HG02623 (cell line): ENCODE results near the gene GRK5.
"Not testable (repeated sequence)": the region's sequence is repeated elsewhere in the genome, so short reads cannot be mapped to it uniquely, and the experiment has no call there.

ENCODE experiments used
- ATAC-seq: cut with Tn5 transposase; IDR thresholded peaks from one replicate; pipeline ENCODE4 v1.9.1; 2021; ENCODE audit warnings: moderate library complexity; ENCODE audit not compliant: unreplicated experiment

The GRK5 gene

DNA sequence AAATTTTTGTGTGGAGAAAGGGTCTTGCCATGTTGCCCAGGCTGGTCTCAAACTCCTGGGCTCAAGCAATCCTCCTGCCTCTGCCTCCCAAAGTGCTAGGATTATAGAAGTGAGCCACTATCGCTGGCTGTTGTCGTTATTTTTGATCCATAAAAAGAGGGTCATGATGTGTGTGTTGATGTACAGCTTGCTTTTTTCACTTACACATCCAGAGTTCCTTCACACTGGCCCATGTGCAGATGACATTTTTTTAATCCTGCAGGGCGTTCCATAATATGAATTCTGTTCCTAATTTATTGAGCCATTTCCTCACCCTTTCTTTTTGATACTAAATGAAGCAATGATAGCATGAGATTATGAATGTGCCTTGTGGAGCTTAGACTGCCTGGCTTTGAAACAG lies 40.8 kb downstream of the GRK5 start:
- no peak for ATAC-seq

DNA sequence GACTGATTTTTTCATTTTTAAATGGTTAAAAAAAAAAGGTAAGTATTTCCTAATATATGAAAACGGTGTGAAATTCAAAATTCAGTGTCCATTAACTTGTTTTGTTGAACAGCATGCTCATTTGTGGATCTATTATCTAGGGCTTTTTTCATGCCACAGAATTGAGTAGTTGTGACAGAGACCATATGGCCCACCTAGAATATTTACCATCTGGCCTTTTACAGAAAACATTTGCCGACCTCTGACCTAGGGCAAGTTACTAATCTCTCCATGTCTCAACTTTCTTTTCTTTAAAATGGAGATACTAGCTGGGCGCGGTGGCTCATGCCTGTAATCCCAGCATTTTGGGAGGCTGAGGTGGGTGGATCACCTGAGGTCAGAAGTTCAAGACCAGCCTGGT lies 41.3 kb downstream of the GRK5 start:
- ATAC-seq, result no peak

GRCh38 chr10:119250641-119251314 lies 43.4 kb downstream of the GRK5 start:
- ATAC-seq, result no peak

GRCh38 chr10:119251315-119251708 lies 43.9 kb downstream of the GRK5 start:
- no peak for ATAC-seq

DNA sequence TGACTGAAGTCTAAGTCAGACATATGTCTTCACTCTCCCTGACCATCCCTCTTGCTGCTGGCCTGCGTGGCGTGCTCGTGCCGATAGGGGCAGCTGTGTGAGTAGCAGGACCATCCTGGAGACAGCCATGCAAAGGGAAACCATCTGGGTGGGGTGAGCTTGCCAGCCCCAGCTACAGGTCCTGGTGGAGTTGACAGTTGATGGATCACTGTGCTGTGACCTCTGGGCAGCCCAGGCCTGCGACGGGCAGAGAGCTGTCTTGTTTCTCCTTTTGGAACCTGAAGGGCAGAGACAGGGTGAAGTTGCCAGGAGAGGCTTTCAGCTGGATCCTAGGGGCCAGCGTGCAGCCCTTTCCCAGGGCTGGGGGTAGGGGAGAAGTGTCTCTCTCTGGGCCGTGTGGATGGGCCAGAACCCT lies 44.7 kb downstream of the GRK5 start:
- no peak for ATAC-seq

DNA sequence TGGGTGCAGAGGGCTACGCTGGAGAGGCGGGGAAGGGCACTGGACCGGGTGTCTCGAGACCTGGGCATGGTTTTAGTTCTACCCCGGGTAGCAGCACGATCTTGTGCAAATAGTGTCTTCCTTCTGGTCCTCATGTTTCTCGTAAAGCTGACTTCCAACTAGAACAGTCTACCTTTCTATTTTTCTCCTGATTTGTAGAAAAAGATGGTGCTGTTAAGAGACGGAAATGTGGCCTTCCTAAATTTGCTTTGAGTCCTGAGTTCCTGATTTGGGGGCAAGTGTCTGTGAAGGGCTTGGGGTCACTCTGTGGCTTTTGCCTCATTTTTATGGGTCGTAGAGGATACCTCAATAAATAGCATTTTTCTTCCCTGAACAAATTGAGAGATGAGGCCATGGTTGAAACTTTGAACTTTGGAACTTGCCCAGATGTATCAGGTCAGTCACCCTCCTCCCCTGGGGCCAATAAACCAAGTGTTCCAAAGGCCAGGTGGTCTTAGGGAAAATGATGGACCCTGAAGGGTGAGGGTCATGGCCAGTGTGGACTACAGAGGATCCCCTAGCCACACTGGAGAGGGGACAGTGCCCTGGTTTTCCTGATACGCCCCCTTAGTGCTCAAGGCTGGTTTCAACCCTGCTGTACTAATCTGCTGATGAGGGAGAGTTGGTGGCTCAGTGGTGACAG lies 45.2 kb downstream of the GRK5 start:
- ATAC-seq, result no peak

GRCh38 chr10:119253433-119254174 lies 46.2 kb downstream of the GRK5 start:
- no peak for ATAC-seq

GRCh38 chr10:119254335-119254734 lies 47.0 kb downstream of the GRK5 start:
- ATAC-seq, result no peak

DNA sequence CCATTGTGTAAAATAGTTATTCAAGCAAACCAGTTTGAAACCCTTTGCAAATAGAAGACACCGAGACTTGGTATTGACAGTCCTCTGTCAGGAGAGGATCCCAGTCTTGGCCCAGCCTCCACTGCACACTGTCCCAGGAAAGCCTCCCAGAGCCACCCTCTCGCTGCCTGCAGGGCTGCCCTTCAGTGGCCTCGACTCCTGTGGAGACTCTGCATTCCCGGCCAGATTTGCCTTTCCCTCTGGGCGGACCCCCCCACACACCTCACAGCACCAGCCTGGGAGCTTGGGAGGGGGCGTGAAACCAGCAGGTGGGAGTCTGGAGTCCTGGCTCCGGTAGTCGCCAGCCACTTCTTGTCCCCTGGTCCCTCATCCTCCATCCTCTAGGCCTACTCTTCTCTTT lies 48.7 kb downstream of the GRK5 start:
- no peak for ATAC-seq

DNA sequence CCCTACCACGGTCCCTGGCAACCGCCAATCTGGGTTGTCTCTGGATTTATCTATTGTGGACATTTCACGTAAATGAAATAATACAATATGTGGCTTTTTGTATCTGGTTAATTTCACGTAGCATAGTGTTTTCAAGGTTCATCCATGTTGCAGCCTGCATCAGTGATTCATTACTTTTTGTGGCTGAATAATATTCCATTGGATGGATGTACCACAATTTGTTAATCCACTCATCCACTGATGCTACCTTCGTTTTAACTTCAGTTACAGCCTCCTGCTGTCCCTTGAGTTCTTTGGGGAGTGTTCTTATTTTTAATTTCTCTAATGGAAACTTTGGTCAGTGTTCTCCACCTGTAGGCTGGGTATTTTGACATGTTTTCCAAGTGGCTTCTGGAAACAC lies 49.5 kb downstream of the GRK5 start:
- ATAC-seq, result no peak

- no peak for ATAC-seq
Measured at GRCh38 chr10:119257899-119258419, 50.6 kb downstream of the GRK5 start.

DNA sequence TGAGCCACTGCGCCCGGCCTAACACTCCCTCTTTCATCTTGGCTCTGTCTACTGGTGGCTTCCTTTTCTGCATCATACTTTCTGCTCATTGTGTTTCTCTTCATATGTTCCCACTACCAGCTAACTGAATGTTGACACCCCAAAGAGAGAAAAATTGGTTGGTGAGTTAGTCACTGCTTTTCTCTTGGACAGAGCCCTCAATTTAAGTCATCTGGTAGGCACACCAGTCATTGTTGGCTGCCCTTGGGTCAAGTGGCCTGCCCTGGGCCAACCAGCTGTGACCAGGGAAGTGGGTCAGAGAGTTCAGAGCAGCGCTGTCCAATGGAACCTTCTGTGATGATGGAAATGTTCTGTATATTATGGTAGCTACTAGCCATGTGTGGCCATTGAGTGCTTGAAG lies 52.0 kb downstream of the GRK5 start:
- ATAC-seq, result no peak

GRCh38 chr10:119261016-119261415 lies 53.6 kb downstream of the GRK5 start:
- not testable (repeated sequence) for ATAC-seq

DNA sequence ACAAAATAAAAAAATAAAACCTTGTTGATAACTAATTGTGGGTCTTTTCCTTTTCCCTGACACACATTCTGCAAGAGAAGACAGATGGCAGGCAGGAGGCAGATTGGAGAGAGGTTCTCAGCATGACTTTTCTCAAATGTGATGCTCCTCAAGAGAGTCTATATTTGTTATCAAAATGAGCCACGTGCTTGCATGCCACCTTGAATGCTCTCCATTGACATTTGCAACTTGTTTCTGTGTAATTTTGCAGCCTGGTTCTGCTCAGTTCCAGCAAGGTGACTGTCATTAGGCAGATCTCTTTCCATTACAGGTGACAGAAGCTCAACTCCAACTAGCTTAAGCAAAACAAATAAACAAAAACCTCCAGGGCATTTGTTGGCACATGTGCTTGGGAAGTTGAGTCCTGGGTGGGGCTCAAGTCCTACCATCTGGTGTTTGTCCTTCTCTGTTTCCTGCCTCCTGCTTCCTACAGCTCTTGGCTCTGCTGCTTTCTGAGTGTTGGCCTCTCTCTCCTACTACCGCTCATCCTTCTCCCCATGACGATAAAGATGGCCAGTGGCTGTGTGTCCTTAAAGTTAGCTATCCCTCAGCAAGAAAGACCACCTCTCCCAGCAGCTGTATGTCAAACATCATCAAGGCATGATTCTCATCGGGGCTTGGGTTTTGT lies 56.7 kb downstream of the GRK5 start:
- ATAC-seq, result no peak

GRCh38 chr10:119265691-119266090 lies 58.3 kb downstream of the GRK5 start:
- no peak for ATAC-seq

DNA sequence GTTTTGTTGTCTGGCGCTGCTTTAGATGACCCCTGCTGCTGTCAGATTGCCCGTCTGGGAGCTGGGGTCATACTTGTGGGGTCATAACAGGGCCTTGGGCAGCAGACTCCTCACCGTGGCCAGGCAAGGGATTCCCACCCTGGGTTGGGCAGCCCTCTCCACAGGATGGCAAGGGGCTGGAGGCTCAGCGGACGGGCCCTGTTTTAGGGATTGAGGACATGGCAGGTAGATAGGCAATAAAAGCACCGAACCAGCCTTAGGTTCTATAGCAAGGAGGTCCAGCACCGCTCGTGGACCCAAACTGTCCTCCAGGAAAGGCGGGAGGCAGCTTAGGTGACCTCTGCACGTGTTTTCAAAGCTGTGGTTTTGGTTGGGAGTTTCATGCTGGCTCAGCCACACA lies 60.0 kb downstream of the GRK5 start:
- ATAC-seq, result no peak

DNA sequence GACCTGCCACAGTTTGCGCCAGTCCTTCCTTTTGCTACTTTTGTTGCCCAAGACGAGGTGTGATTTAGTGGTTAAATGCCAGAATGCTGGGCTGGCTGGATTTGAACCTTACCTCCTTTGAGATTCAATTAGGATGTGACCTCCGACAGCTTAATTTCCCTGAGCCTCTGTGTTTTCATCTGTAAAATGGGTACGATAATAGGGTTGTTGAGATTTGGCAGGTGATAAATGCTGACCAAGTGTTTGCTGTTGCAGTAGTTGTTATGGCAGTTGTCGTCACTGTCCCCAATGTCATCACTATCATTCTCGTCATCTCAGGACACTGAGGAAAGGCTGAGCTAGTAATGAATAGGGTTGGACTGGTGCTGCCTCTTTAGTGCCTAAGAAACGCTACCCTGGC lies 61.1 kb downstream of the GRK5 start:
- ATAC-seq, result no peak

- ATAC-seq, result peak; percentile 78
Measured at GRCh38 chr10:119268871-119269506, 61.6 kb downstream of the GRK5 start.

DNA sequence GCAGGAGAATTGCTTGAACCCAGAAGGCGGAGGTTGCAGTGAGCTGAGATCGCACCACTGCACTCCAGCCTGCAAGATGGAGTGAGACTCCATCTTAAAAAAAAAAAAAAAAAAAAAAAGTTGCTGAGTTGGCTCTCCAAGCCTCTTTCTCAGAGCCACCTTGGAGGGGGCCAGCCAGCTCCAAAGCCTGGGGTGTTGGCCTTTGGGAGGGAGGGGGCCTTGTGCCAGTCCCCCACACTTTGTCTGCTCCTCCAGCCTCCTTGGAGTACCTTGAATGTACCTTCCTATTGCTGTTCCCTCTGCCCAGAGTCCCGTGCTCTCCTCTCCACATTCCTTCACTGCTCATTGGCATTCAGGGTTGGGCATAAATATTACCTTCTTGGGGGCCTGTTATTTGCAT lies 62.4 kb downstream of the GRK5 start:
- no peak for ATAC-seq

DNA sequence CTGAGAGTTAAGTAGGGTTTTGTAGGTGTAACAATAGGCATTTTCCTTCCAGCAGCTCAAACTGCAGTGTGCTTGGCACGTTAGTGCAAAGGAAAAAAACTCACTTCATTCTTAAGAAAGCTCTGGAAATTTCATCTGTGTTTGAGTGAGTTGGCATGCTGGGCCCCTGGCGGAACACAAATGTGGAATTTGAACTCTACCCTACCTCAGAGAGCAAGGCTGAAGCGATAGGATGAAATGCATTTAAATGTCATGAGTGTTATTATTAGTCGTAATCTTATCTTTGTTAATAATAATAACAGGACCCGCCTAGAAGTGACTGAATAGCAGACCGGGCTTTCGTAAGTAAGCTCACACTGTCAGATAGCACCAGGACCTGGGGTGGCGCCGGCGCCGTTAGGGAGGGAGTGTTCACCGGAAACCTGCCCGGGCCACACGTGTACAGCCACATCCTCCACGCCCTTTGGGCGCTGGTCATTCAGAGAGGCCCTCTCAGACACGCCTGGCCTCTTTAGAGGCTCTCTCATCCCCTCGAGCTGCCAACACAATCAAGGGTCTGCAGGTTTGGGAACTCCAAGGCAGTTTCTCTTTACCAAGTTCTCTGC lies 63.5 kb downstream of the GRK5 start:
- ATAC-seq, result peak; percentile 51
